ENCODE measurements around the gene MAGEB17.

Gene MAGEB17

GRCh38 chrX:16210061-16210460, 42.8 kb downstream of the MAGEB17 start:
- DNase-seq (ENCODE audit: low spot score), result no peak

GRCh38 chrX:16212024-16212423, 44.7 kb downstream of the MAGEB17 start:
- DNase-seq (ENCODE audit: low spot score), result no peak

- no peak for DNase-seq (ENCODE audit: low spot score)
Measured at GRCh38 chrX:16212436-16212835, 45.2 kb downstream of the MAGEB17 start.

- no peak for DNase-seq (ENCODE audit: low spot score)
Measured at GRCh38 chrX:16213961-16214360, 46.7 kb downstream of the MAGEB17 start.

GRCh38 chrX:16215660-16216059, 48.4 kb downstream of the MAGEB17 start:
- no peak for DNase-seq (ENCODE audit: low spot score)
